ENCODE measurements around the gene DCANP1. TPM values are rescaled to one million over a fixed set of nuclear protein-coding genes. Genes with fewer than 3 reads are reported as not detected.

The DCANP1 gene
- total and polyA plus RNA-seq, 2 donors (not counting 1 experiment from before 2014, with no cell fraction given) = not detected

- Histone ChIP-seq H3K4me2 (replicated peaks; ENCODE audit: low read depth, low read length, poor library complexity, severe bottlenecking) (no peak overlapping the region), H4K20me1 (ENCODE audit: control insufficient read depth, insufficient read depth, low read length, poor library complexity, severe bottlenecking) (no peaks in the 10 kb centered on the region), H3K36me3 (replicated peaks in 1 of 2; ENCODE audit: control extremely low read depth in 1 of 2, control insufficient read depth in 1 of 2, extremely low read depth in 1 of 2, insufficient read depth in 2 of 2, low read length in 1 of 2) (no peaks in the 10 kb centered on the region), H3K27ac (ENCODE audit: low read length in 2 of 2) (no peak overlapping the region), H3K9ac (ENCODE audit: low read length) (no peak overlapping the region), H3K9me3 (ENCODE audit: control extremely low read depth in 1 of 3, control insufficient read depth in 2 of 3, insufficient read depth in 1 of 3, low read length in 2 of 3) (no peaks in the 10 kb centered on the region), H3K4me1 (ENCODE audit: control insufficient read depth in 2 of 2, insufficient read depth in 2 of 2, low read length in 2 of 2) (peaks cover 9% of the 10 kb centered on the region in 2 donors), H3K79me2 (ENCODE audit: control insufficient read depth, insufficient read depth, low read length) (no peaks in the 10 kb centered on the region), H2AFZ (ENCODE audit: insufficient read depth, low read depth, low read length, poor library complexity, severe bottlenecking) (no peak overlapping the region), H3K27me3 (replicated peaks in 1 of 4; ENCODE audit: control extremely low read depth in 1 of 4, control insufficient read depth in 3 of 4, insufficient read depth in 4 of 4, low read length in 3 of 4) (peaks cover 0 to 31% (median 8%) of the 10 kb centered on the region in 4 experiments), H3K4me3 (ENCODE audit: control extremely low read depth in 1 of 5, extremely low read depth in 1 of 5, insufficient read depth in 1 of 5, low read depth in 2 of 5, low read length in 4 of 5) (no peak overlapping the region)
- H3K27me3 Mint-ChIP-seq = peaks cover 45% of the 10 kb centered on the region
- no peak overlapping the region for H3K4me3 Mint-ChIP-seq
- H3K27ac Mint-ChIP-seq = no peak overlapping the region
- peaks cover 10% of the 10 kb centered on the region for H3K4me1 Mint-ChIP-seq
- H3K9me3 Mint-ChIP-seq (ENCODE audit: insufficient read depth) = no peaks in the 10 kb centered on the region
- 67% methylated on average over 2 of the region's 5 CpGs for WGBS (ENCODE audit: insufficient coverage)
- ATAC-seq (ENCODE audit: low read depth) = no peak
- no peak for DNase-seq
- intact Hi-C loops (cut with micrococcal nuclease) = no loop called here
- TF ChIP-seq CTCF (IDR thresholded peaks at IDR 0.05) (no peak), EZH2 (IDR thresholded peaks at IDR 0.05; ENCODE audit: borderline replicate concordance, insufficient read depth, low read depth, low read length, poor library complexity, severe bottlenecking) (no peak)
- ChIA-PET POLR2A (no interaction called here), CTCF (interaction anchor here (1.1 to 1.3 kb wide), 2 partner anchors 12 to 13 kb away, joined by 3 to 4 read pairs; no protein-coding TSS in a partner anchor)
These were observed 22.8 kb upstream of the DCANP1 start for GRCh38 chr5:135469911-135470310.

GRCh38 chr5:135468541-135468940 is 21.4 kb upstream of the DCANP1 start:
- no peak for DNase-seq
- H3K4me1 Mint-ChIP-seq = peaks cover 10% of the 10 kb centered on the region
- Histone ChIP-seq H3K4me3 (ENCODE audit: control extremely low read depth in 1 of 5, extremely low read depth in 1 of 5, insufficient read depth in 1 of 5, low read depth in 2 of 5, low read length in 4 of 5) (no peak overlapping the region), H3K27ac (ENCODE audit: low read length in 2 of 2) (no peak overlapping the region), H3K36me3 (replicated peaks in 1 of 2; ENCODE audit: control extremely low read depth in 1 of 2, control insufficient read depth in 1 of 2, extremely low read depth in 1 of 2, insufficient read depth in 2 of 2, low read length in 1 of 2) (no peaks in the 10 kb centered on the region), H2AFZ (ENCODE audit: insufficient read depth, low read depth, low read length, poor library complexity, severe bottlenecking) (no peak overlapping the region), H3K9me3 (ENCODE audit: control extremely low read depth in 1 of 3, control insufficient read depth in 2 of 3, insufficient read depth in 1 of 3, low read length in 2 of 3) (no peaks in the 10 kb centered on the region), H3K27me3 (replicated peaks in 1 of 4; ENCODE audit: control extremely low read depth in 1 of 4, control insufficient read depth in 3 of 4, insufficient read depth in 4 of 4, low read length in 3 of 4) (peaks cover 0 to 35% (median 8%) of the 10 kb centered on the region in 4 experiments), H3K79me2 (ENCODE audit: control insufficient read depth, insufficient read depth, low read length) (no peaks in the 10 kb centered on the region), H3K9ac (ENCODE audit: low read length) (no peak overlapping the region), H4K20me1 (ENCODE audit: control insufficient read depth, insufficient read depth, low read length, poor library complexity, severe bottlenecking) (no peaks in the 10 kb centered on the region), H3K4me1 (ENCODE audit: control insufficient read depth in 2 of 2, insufficient read depth in 2 of 2, low read length in 2 of 2) (peaks cover 9% of the 10 kb centered on the region in 2 donors), H3K4me2 (replicated peaks; ENCODE audit: low read depth, low read length, poor library complexity, severe bottlenecking) (no peak overlapping the region)
- ChIA-PET CTCF (no interaction called here), POLR2A (no interaction called here)
- no CpG with 5 or more reads among the region's 2 CpGs for WGBS (ENCODE audit: insufficient coverage)
- no peak for ATAC-seq (ENCODE audit: low read depth)
- H3K27me3 Mint-ChIP-seq = peaks cover 49% of the 10 kb centered on the region
- H3K9me3 Mint-ChIP-seq (ENCODE audit: insufficient read depth) = no peaks in the 10 kb centered on the region
- TF ChIP-seq CTCF (IDR thresholded peaks at IDR 0.05) (no peak), EZH2 (IDR thresholded peaks at IDR 0.05; ENCODE audit: borderline replicate concordance, insufficient read depth, low read depth, low read length, poor library complexity, severe bottlenecking) (no peak)
- no peak overlapping the region for H3K4me3 Mint-ChIP-seq
- no peak overlapping the region for H3K27ac Mint-ChIP-seq
- intact Hi-C loops (cut with micrococcal nuclease) = no loop called here

Measured in B cell (primary cell).